Activated CD4-positive, alpha-beta T cell treated with anti-CD3 and anti-CD28 coated beads, Interleukin-2, Interleukin-4, amounts not matched to agents 100 ng/mL and 50 ng/mL, durations not matched to agents 16 hours and 8 hours (primary cell): ENCODE data around the gene RPP38.

ENCODE experiments used
- DNase-seq: peaks from one replicate; pipeline ENCODE4 v3.0.0-alpha.2; 2020; ENCODE audit warnings: low spot score

RPP38 gene

GRCh38 chr10:15097011-15097812 lies at the start of gene RPP38:
Gene RPP38 (plus strand): TSS chr10:15097355. CDS start chr10:15103315, 5,960 bp downstream.
- peak; percentile 96 for DNase-seq

- DNase-seq: no peak
Observed at GRCh38 chr10:15049533-15049932, 47.6 kb upstream of the RPP38 start.

- DNase-seq: no peak
Observed at GRCh38 chr10:15052121-15052520, 45.0 kb upstream of the RPP38 start.

GRCh38 chr10:15053061-15053460 lies 44.1 kb upstream of the RPP38 start:
- no peak for DNase-seq

- DNase-seq: no peak
Observed at GRCh38 chr10:15058689-15059088, 38.5 kb upstream of the RPP38 start.

- DNase-seq: no peak
Observed at GRCh38 chr10:15059914-15060313, 37.2 kb upstream of the RPP38 start.

- DNase-seq: no peak
Observed at GRCh38 chr10:15060638-15061037, 36.5 kb upstream of the RPP38 start.

- no peak for DNase-seq
Observed at GRCh38 chr10:15067154-15067553, 30.0 kb upstream of the RPP38 start.

GRCh38 chr10:15068802-15069201 lies 28.4 kb upstream of the RPP38 start:
- DNase-seq: no peak

GRCh38 chr10:15069230-15069629 lies 27.9 kb upstream of the RPP38 start:
- DNase-seq: no peak

- no peak for DNase-seq
Observed at GRCh38 chr10:15072358-15072757, 24.8 kb upstream of the RPP38 start.

- no peak for DNase-seq
Observed at GRCh38 chr10:15075421-15075820, 21.7 kb upstream of the RPP38 start.

GRCh38 chr10:15083674-15084501 lies 13.3 kb upstream of the RPP38 start:
- no peak for DNase-seq

GRCh38 chr10:15084502-15084922 lies 12.6 kb upstream of the RPP38 start:
- peak; percentile 6 for DNase-seq

GRCh38 chr10:15088428-15089261 lies 8.5 kb upstream of the RPP38 start, which contains the start of gene ACBD7:
Gene ACBD7 (minus strand): TSS chr10:15088776. CDS start chr10:15088728, 48 bp downstream.
- DNase-seq: peak; percentile 78

- no peak for DNase-seq
Observed at GRCh38 chr10:15091418-15091817, 5.7 kb upstream of the RPP38 start.

- no peak for DNase-seq
Observed at GRCh38 chr10:15092855-15093408, 4.2 kb upstream of the RPP38 start.

GRCh38 chr10:15096661-15097010 lies 519 bp upstream of the RPP38 start:
- DNase-seq: no peak

- no peak for DNase-seq
Observed at GRCh38 chr10:15099886-15100285, 2.7 kb downstream of the RPP38 start.

- no peak for DNase-seq
Observed at GRCh38 chr10:15103513-15103912, 6.4 kb downstream of the RPP38 start.

GRCh38 chr10:15106352-15107013 lies 9.3 kb downstream of the RPP38 start:
- peak; percentile 68 for DNase-seq
